H1 (cell line): ENCODE measurements around the gene DUOX1. TPM values are rescaled to one million over a fixed set of nuclear protein-coding genes. Genes with fewer than 3 reads are reported as not detected.

ENCODE experiments used
- EZH2 ChIP-seq: fragments of 200-600 bp; sonication (generic); IDR thresholded peaks from 2 replicates; pipeline ENCODE4 v1.7.1; 2012; ENCODE audit warnings: low read depth, mild to moderate bottlenecking, moderate library complexity, low read length, inconsistent platforms; ENCODE audit not compliant: severe bottlenecking
- GABPA ChIP-seq: IDR thresholded peaks from 2 replicates; pipeline ENCODE4 v1.6.1; 2011; ENCODE audit warnings: mild to moderate bottlenecking, low read length, moderate library complexity, borderline replicate concordance; ENCODE audit not compliant: insufficient read depth
- JUND ChIP-seq: IDR thresholded peaks from 2 replicates; pipeline ENCODE4 v1.6.1; 2011; ENCODE audit warnings: mild to moderate bottlenecking, improper control_type of control experiment, low read length
- KDM1A ChIP-seq: fragments of 200-600, 300-600 bp; sonication (generic); IDR thresholded peaks from 2 replicates; pipeline ENCODE4 v1.7.1; 2016; ENCODE audit warnings: mild to moderate bottlenecking, low read length, borderline replicate concordance
- POLR2AphosphoS5 ChIP-seq: IDR thresholded peaks from 2 replicates; pipeline ENCODE4 v1.6.1; 2011; ENCODE audit warnings: low read depth, low read length
- RBBP5 ChIP-seq: IDR thresholded peaks from 2 replicates; pipeline ENCODE4 v1.7.1; 2012; ENCODE audit warnings: low read depth, mild to moderate bottlenecking, inconsistent platforms, low read length, moderate library complexity, borderline replicate concordance
- SP4 ChIP-seq: IDR thresholded peaks from 2 replicates; pipeline ENCODE4 v1.6.1; 2012; ENCODE audit warnings: low read length, inconsistent platforms
- SUZ12 ChIP-seq: fragments of 200-600 bp; sonication (generic); IDR thresholded peaks from 2 replicates; pipeline ENCODE4 v1.6.1; 2012; ENCODE audit warnings: mild to moderate bottlenecking, inconsistent platforms, low read length, moderate library complexity, mixed read lengths
- YY1 ChIP-seq: IDR thresholded peaks from 2 replicates; pipeline ENCODE4 v1.6.1; 2011; ENCODE audit warnings: low read depth, mild to moderate bottlenecking, low read length
- polyA plus RNA-seq, 7 experiments: library from polyadenylated mRNA; depleted of rRNA in 3 of 7; stranded (reverse) in 5 of 7; unstranded in 2 of 7; fragments of >200 nt in 5 of 7; fragments of 200-250 nt in 2 of 7; gene quantifications; 1 replicate in 5 of 7; 2 replicates in 1 of 7; 4 replicates in 1 of 7; pipeline versions ENCODE4 v1.2.1 to v1.2.3, GENCODE V29; 2011 to 2013; ENCODE audit warnings: missing spikeins in 2 of 7, mixed read lengths in 2 of 7
- total RNA-seq: library from RNA; stranded (reverse); fragmentation: NEBNext Ultra II Directional; extraction: Animal tissue kit (Norgen Biotek cat#: 25700); gene quantifications from 2 replicates; pipeline ENCODE4 v1.2.1, GENCODE V29; 2021
- TF ChIP-seq, protein P1 (sequence below): fragments of 300-600 bp; sonication (generic); IDR thresholded peaks from 2 replicates; pipeline ENCODE4 v1.7.1; 2012; ENCODE audit warnings: low read length, moderate library complexity, mild to moderate bottlenecking, inconsistent platforms; ENCODE audit not compliant: insufficient replicate concordance

Gene DUOX1
- total and polyA plus RNA-seq, 2 of the 8 experiments (the other 6 are each of a cell fraction or from before 2014, with no cell fraction given), result 0.84 to 1.4 TPM

DNA sequence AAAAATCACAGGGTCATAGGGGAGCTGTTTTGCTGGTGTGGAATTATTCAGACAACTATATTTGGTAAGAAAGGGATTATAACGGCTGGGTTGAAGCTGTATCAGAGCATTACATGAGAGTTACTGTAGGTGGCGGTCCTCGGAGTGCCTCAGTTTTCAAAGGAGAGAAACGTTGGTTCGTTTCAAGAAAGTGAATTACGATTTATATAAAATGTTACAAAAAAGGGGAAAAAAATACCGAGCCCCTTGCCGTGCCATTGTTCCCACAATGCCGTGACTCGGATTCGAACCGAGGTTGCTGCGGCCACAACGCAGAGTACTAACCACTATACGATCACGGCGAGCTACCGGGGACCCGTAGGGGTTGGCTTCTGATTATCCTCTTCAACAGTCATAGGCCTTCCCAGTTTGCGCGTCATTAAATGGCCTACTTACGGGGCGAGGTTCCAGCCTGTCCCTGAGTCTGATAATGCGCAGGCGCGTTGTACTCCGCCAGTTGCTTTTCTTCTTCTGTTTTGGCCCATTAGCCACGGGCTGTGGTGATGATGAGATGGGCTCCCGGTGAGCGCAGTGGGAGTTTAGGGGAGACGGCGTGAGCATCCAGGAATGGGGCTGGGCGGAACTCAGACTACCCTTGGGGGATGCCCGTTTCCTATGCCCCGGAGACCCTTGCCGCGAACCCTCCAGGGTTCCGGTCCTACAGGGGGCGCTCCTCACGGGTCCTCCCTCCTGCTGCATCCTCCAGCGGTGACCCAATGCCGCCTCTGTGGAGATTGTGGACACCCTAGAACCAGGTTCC lies 68.7 kb downstream of the DUOX1 start (continued):
- TF ChIP-seq, protein P1, sequence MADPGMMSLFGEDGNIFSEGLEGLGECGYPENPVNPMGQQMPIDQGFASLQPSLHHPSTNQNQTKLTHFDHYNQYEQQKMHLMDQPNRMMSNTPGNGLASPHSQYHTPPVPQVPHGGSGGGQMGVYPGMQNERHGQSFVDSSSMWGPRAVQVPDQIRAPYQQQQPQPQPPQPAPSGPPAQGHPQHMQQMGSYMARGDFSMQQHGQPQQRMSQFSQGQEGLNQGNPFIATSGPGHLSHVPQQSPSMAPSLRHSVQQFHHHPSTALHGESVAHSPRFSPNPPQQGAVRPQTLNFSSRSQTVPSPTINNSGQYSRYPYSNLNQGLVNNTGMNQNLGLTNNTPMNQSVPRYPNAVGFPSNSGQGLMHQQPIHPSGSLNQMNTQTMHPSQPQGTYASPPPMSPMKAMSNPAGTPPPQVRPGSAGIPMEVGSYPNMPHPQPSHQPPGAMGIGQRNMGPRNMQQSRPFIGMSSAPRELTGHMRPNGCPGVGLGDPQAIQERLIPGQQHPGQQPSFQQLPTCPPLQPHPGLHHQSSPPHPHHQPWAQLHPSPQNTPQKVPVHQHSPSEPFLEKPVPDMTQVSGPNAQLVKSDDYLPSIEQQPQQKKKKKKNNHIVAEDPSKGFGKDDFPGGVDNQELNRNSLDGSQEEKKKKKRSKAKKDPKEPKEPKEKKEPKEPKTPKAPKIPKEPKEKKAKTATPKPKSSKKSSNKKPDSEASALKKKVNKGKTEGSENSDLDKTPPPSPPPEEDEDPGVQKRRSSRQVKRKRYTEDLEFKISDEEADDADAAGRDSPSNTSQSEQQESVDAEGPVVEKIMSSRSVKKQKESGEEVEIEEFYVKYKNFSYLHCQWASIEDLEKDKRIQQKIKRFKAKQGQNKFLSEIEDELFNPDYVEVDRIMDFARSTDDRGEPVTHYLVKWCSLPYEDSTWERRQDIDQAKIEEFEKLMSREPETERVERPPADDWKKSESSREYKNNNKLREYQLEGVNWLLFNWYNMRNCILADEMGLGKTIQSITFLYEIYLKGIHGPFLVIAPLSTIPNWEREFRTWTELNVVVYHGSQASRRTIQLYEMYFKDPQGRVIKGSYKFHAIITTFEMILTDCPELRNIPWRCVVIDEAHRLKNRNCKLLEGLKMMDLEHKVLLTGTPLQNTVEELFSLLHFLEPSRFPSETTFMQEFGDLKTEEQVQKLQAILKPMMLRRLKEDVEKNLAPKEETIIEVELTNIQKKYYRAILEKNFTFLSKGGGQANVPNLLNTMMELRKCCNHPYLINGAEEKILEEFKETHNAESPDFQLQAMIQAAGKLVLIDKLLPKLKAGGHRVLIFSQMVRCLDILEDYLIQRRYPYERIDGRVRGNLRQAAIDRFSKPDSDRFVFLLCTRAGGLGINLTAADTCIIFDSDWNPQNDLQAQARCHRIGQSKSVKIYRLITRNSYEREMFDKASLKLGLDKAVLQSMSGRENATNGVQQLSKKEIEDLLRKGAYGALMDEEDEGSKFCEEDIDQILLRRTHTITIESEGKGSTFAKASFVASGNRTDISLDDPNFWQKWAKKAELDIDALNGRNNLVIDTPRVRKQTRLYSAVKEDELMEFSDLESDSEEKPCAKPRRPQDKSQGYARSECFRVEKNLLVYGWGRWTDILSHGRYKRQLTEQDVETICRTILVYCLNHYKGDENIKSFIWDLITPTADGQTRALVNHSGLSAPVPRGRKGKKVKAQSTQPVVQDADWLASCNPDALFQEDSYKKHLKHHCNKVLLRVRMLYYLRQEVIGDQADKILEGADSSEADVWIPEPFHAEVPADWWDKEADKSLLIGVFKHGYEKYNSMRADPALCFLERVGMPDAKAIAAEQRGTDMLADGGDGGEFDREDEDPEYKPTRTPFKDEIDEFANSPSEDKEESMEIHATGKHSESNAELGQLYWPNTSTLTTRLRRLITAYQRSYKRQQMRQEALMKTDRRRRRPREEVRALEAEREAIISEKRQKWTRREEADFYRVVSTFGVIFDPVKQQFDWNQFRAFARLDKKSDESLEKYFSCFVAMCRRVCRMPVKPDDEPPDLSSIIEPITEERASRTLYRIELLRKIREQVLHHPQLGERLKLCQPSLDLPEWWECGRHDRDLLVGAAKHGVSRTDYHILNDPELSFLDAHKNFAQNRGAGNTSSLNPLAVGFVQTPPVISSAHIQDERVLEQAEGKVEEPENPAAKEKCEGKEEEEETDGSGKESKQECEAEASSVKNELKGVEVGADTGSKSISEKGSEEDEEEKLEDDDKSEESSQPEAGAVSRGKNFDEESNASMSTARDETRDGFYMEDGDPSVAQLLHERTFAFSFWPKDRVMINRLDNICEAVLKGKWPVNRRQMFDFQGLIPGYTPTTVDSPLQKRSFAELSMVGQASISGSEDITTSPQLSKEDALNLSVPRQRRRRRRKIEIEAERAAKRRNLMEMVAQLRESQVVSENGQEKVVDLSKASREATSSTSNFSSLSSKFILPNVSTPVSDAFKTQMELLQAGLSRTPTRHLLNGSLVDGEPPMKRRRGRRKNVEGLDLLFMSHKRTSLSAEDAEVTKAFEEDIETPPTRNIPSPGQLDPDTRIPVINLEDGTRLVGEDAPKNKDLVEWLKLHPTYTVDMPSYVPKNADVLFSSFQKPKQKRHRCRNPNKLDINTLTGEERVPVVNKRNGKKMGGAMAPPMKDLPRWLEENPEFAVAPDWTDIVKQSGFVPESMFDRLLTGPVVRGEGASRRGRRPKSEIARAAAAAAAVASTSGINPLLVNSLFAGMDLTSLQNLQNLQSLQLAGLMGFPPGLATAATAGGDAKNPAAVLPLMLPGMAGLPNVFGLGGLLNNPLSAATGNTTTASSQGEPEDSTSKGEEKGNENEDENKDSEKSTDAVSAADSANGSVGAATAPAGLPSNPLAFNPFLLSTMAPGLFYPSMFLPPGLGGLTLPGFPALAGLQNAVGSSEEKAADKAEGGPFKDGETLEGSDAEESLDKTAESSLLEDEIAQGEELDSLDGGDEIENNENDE, result no peak
- no peak for TF ChIP-seq KDM1A
- TF ChIP-seq GABPA, result no peak
- TF ChIP-seq RBBP5, result peak; percentile 80
- TF ChIP-seq YY1, result peak; percentile 33; the same call in 1 of the 2 replicates
- no peak for TF ChIP-seq SUZ12
- TF ChIP-seq EZH2, result no peak
- TF ChIP-seq JUND, result no peak
- TF ChIP-seq POLR2AphosphoS5, result no peak
- TF ChIP-seq SP4, result no peak; the same call in 1 of the 2 replicates
